Tibial artery (tissue), 4 donors: ENCODE results near the gene DACT2.

Source experiments
- DNase-seq, 2 donors: peaks; one replicate each; pipeline ENCODE4 v3.0.0-alpha.2; 2019
- H3K27ac ChIP-seq, 2 donors: fragments of 200-600 bp; sonication (generic) in 1 of 2; 1 replicate in 1 of 2; 2 replicates in 1 of 2; pipeline ENCODE4 v1.5.1; 2018 to 2019; ENCODE audit warnings: mild to moderate bottlenecking in 1 of 2
- H3K27me3 ChIP-seq, 2 donors: fragments of 200-600 bp; sonication (generic) in 1 of 2; one replicate each; pipeline versions ENCODE4 v1.5.1 to v1.6.0; 2016 to 2019
- H3K36me3 ChIP-seq, 3 donors: fragments of 200-600 bp; sonication (generic) in 2 of 3; one replicate each; pipeline ENCODE4 v1.5.1; 2016 to 2019; ENCODE audit warnings: mild to moderate bottlenecking in 2 of 3
- H3K4me1 ChIP-seq, 4 donors: fragments of 200-600 bp; sonication (generic) in 2 of 4; 1 replicate in 3 of 4; 2 replicates in 1 of 4; pipeline ENCODE4 v1.5.1; 2016 to 2019
- H3K4me3 ChIP-seq, 2 donors: fragments of 200-600 bp; sonication (generic) in 1 of 2; 1 replicate in 1 of 2; 2 replicates in 1 of 2; pipeline ENCODE4 v1.5.1; 2018 to 2019; ENCODE audit warnings: mild to moderate bottlenecking in 2 of 2
- H3K9me3 ChIP-seq, 3 donors: fragments of 200-600 bp; sonication (generic) in 1 of 3; one replicate each; pipeline ENCODE4 v1.5.1; 2016 to 2019
- CTCF ChIP-seq, 2 experiments: fragments of 200-600 bp in 1 of 2; fragments of 450-650 bp in 1 of 2; IDR thresholded peaks; one replicate each; pipeline ENCODE4 v1.5.1; 2017 to 2019; ENCODE audit warnings: antibody characterized with exemption in 2 of 2, mild to moderate bottlenecking in 1 of 2, moderate library complexity in 1 of 2
- intact Hi-C: fragments of 100-400 bp; cut with DNase I; formaldehyde crosslinking; loops from one replicate; pipeline ENCODE4 v1.15.0; 2023; ENCODE audit warnings: low total_unique reads

The DACT2 gene

GRCh38 chr6:168297643-168298042 is 21.9 kb downstream of the DACT2 start:
- H3K4me3 ChIP-seq: no peak overlapping the region
- H3K27me3 ChIP-seq: peaks cover 0 to 3% of the 10 kb centered on the region in 2 donors
- H3K27ac ChIP-seq: no peak overlapping the region
- no peaks in the 10 kb centered on the region for H3K36me3 ChIP-seq
- H3K9me3 ChIP-seq: no peaks in the 10 kb centered on the region
- peak in 1 of 2 donors; percentile 25 for DNase-seq
- H3K4me1 ChIP-seq: no peaks in the 10 kb centered on the region
- intact Hi-C loops: no loop called here
- TF ChIP-seq CTCF (IDR thresholded peaks at IDR 0.05): no peak

- intact Hi-C loops: no loop called here
- no peak overlapping the region for H3K27ac ChIP-seq
- peak in 1 of 2 donors; percentile 24 for DNase-seq
These were observed 24.7 kb downstream of the DACT2 start for GRCh38 chr6:168294901-168295300.

GRCh38 chr6:168293636-168294530 is 25.7 kb downstream of the DACT2 start:
- TF ChIP-seq CTCF (IDR thresholded peaks at IDR 0.05): no peak
- Histone ChIP-seq H3K9me3 (no peaks in the 10 kb centered on the region), H3K4me3 (no peak overlapping the region), H3K27ac (no peak overlapping the region), H3K36me3 (no peaks in the 10 kb centered on the region), H3K27me3 (peaks cover 0 to 19% of the 10 kb centered on the region in 2 donors), H3K4me1 (no peaks in the 10 kb centered on the region)
- intact Hi-C loops: no loop called here
- DNase-seq: peak in 1 of 2 donors; percentile 44

More at GRCh38 chr6:168294901-168295300, 24.7 kb downstream of the DACT2 start:
- H3K27me3 ChIP-seq: peaks cover 0 to 10% of the 10 kb centered on the region in 2 donors
- no peak overlapping the region for H3K4me3 ChIP-seq
- no peaks in the 10 kb centered on the region for H3K4me1 ChIP-seq
- no peak for TF ChIP-seq CTCF (IDR thresholded peaks at IDR 0.05)
- no peaks in the 10 kb centered on the region for H3K9me3 ChIP-seq
- H3K36me3 ChIP-seq: no peaks in the 10 kb centered on the region

GRCh38 chr6:168292826-168293225 is 26.8 kb downstream of the DACT2 start:
- Histone ChIP-seq H3K27ac (no peak overlapping the region), H3K9me3 (no peaks in the 10 kb centered on the region), H3K4me1 (no peaks in the 10 kb centered on the region), H3K4me3 (no peak overlapping the region), H3K27me3 (peaks cover 0 to 19% of the 10 kb centered on the region in 2 donors), H3K36me3 (no peaks in the 10 kb centered on the region)
- TF ChIP-seq CTCF (IDR thresholded peaks at IDR 0.05): no peak
- peak in 1 of 2 donors; percentile 32 for DNase-seq
- intact Hi-C loops: no loop called here

GRCh38 chr6:168291450-168291849 is 28.1 kb downstream of the DACT2 start:
- Histone ChIP-seq H3K4me1 (no peaks in the 10 kb centered on the region), H3K27me3 (peaks cover 0 to 19% of the 10 kb centered on the region in 2 donors), H3K9me3 (no peaks in the 10 kb centered on the region), H3K4me3 (no peak overlapping the region), H3K27ac (no peak overlapping the region), H3K36me3 (no peaks in the 10 kb centered on the region)
- intact Hi-C loops: no loop called here
- TF ChIP-seq CTCF (IDR thresholded peaks at IDR 0.05): no peak
- DNase-seq: no peak
